Esophagus muscularis mucosa (tissue), 3 donors: Measurements from ENCODE around the gene ITPR1.

ENCODE experiments used
- POLR2A ChIP-seq: fragments of 450-650 bp; IDR thresholded peaks from one replicate; pipeline ENCODE4 v1.6.1; 2017; ENCODE audit warnings: antibody characterized with exemption, moderate library complexity, mild to moderate bottlenecking, low read depth
- TF ChIP-seq, protein P1 (sequence below), 3 experiments: fragments of 200-600 bp in 2 of 3; fragments of 450-650 bp in 1 of 3; sonication (generic) in 2 of 3; IDR thresholded peaks; one replicate each; pipeline ENCODE4 v1.5.1; 2017 to 2019; ENCODE audit warnings: antibody characterized with exemption in 3 of 3, mild to moderate bottlenecking in 2 of 3, moderate library complexity in 1 of 3

DNA sequence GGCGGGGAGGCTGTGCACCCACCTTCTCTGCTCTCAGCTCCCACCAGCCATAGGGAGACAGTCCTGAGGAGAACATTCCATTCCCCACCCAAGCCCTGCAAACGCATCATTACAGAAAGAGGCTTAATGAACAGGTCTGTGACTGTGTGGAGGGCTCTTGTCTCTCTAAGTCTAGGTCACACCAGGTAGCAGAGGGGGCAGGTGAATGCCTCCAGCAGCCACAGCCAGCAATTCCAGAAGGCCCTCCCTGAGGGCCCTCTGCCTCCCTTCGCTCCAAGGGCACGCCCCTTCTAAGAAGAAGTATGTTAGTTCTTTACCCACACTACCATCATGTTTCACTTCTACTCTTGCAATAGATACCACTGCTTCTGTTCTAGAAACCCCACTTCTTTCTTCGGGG lies 268.6 kb downstream of the ITPR1 start:
- no peak for TF ChIP-seq POLR2A
- TF ChIP-seq, protein P1, sequence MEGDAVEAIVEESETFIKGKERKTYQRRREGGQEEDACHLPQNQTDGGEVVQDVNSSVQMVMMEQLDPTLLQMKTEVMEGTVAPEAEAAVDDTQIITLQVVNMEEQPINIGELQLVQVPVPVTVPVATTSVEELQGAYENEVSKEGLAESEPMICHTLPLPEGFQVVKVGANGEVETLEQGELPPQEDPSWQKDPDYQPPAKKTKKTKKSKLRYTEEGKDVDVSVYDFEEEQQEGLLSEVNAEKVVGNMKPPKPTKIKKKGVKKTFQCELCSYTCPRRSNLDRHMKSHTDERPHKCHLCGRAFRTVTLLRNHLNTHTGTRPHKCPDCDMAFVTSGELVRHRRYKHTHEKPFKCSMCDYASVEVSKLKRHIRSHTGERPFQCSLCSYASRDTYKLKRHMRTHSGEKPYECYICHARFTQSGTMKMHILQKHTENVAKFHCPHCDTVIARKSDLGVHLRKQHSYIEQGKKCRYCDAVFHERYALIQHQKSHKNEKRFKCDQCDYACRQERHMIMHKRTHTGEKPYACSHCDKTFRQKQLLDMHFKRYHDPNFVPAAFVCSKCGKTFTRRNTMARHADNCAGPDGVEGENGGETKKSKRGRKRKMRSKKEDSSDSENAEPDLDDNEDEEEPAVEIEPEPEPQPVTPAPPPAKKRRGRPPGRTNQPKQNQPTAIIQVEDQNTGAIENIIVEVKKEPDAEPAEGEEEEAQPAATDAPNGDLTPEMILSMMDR (IDR thresholded peaks at IDR 0.05): no peak
